HG03442 (cell line): Measurements from ENCODE around the gene FAM53A.

Experiments
- ATAC-seq: cut with Tn5 transposase; IDR thresholded peaks from one replicate; pipeline ENCODE4 v1.9.1; 2021; ENCODE audit warnings: mild to moderate bottlenecking, moderate library complexity; ENCODE audit not compliant: unreplicated experiment

FAM53A gene, protein sequence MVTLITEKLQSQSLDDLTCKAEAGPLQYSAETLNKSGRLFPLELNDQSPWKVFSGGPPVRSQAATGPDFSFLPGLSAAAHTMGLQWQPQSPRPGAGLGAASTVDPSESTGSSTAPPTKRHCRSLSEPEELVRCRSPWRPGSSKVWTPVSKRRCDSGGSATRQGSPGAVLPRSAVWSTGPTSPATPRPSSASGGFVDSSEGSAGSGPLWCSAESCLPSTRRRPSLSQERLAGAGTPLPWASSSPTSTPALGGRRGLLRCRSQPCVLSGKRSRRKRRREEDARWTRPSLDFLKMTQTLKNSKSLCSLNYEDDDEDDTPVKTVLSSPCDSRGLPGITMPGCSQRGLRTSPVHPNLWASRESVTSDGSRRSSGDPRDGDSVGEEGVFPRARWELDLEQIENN

DNA sequence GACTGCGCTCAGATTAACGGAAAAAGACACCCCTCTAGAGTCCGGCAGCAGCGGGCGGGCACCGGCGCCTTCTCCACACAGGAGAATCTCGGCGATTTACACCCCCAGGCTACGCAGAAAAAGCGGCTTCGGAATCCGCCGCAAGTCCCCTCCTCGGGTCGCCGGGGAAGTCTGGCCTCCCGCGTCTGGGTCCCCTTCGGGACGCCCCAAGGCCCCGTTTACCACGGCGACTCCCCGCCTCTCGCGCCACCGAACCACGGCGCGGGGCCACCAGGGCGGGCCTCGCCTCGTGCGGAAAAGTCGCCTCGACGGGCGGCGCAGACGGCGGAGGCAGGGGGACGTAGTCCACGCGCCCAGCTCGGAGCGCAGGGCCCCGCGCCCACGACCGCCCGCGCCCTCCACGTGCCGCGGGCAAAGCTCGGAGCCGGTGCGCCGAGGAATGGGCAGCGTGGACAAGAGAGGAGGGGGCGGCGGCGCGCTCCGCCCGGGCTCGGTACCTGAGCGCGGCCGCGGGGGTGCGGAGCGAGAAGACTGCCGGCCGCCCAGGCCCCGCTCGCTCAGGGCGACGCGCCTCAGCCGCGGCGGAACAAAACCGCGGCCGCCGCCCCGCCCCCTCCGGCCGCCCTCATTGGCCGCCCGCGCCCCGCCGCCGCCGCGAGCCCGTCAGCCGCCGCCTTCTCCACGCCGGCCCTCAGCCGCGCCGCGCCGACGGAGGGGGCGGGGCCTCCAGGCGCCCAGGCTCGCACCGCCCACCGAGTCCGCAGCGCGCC, at the start of gene FAM53A:
TSS of gene FAM53A (minus strand) at position 578 of the 770 bp plus-strand sequence. CDS start 15,572 bp downstream, outside the sequence.
- peak; percentile 87 for ATAC-seq

GRCh38 chr4:1732911-1733310, 48.8 kb upstream of the FAM53A start:
- no peak for ATAC-seq

- ATAC-seq: no peak
Measured at GRCh38 chr4:1731180-1731579, 47.1 kb upstream of the FAM53A start.

DNA sequence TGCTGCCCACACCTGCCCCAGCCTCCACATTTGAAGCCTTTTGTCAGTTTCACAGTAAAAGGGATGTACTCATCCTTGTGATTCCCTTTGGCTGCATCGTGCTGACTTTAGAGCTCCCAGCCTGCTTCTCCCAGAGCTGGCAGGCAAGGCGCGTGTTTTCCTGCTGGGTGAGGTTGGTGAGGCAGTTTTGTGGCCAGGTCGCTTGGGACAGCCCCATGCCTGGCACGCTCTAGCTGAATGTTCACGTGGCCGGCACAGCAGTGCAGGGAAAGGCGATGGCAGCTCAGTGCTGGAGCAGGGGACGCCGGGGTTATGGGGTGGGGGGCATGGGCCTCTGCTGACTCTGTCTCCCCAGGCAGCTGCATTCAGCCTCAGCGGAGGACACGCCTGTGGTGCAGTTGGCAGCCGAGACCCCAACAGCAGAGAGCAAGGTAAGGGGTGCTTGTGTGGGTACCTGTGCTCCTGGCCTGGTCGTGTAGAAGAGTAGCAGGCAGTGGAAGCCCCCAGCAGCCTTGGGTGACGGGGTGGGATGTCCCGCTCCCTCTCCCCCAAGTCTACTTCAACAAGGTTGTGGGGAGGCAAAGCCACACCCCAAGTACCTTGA, 46.5 kb upstream of the FAM53A start:
- ATAC-seq: no peak

- no peak for ATAC-seq
Measured at GRCh38 chr4:1728061-1728980, 44.2 kb upstream of the FAM53A start.

DNA sequence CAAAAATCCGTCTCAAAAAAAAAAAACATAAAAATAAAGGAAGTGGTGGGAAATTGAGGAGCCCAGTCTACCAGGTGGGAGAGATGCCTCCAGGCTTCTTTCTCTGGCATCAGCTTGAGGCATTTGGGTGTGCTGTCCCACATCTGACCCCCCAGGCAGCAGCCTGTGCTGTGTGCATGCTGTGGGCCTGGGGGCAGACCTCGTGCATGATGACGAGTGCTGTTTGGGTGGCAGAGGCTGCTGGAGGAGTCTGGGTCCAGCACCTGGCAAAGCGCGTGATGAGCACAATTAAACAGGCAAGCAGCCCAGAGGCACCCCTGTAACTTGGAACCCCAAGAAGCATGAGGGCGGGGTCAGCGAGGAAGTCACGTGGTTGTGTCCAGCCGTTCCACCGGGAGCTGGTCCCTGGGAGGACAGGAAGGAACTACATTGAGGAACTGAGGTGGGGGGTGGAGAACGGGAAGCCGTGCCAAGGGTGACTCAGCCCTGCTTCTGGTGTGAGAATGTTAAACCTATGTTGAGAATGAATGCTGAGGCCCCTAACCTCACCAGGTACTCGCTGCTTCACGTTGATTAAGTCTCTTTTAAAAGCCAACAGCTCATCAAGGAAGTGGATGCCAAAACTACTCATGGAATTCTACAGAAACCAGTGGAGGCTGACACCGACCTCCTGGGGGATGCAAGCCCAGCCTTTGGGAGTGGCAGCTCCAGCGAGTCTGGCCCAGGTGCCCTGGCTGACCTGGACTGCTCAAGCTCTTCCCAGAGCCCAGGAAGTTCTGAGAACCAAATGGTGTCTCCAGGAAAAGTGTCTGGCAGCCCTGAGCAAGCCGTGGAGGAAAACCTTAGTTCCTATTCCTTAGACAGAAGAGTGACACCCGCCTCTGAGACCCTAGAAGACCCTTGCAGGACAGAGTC, 43.3 kb upstream of the FAM53A start:
- no peak for ATAC-seq

DNA sequence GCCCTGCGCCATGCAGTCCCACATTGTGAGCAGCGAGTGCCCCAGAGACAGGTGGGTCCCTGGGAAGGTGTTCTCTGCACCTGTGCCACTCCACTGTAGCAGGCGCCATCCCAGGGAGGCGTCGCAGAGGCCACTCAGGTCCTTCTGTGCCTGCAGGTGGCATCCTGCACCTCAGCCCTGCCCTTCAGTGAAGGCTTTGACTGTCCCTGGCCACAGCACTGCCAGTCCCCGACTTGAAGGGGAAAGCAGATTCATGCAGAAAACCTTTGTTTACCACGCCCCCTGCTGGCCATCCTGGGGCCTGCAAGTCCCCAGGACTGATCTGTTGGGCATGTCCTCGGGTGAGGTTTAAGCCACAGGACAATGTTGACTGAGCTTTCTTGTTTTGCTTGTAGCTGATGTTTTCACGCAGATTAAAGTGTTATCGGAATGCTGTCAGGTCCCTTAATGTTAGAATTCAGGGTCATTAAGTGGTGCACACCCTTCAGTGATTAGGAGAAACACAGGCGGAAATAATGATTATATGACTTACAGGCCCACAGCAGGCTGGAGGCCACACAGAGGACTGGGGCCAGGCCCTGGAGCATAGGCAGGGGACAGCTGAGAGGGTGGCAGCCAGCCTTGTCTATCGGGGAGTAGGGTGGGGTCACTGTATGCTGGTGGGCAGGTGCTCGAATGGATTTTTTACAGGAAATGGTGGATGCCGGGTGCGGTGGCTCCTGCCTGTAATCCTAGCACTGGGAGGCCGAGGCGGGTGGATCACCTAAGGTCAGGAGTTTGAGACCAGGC, 42.2 kb upstream of the FAM53A start:
- ATAC-seq: no peak

DNA sequence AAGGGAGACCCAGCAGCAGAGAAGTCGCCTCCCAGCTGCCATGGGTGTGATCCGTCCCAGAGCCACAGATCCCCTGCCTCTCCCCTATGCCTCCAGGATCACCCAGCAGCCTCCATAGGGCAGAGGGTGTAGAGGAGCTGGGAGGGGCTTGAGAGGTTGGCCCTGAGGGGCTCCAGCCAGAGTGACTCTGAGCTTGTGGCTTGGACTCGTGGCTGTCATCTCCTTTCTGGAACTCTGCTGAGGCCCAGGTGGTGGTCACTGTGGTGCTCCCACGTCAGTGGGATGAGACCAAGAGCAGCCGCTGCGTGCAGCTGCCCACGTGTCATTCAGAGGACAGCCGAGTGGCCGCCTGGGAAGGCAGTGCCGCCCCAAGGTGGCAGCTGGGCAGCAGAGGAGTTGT, 41.4 kb upstream of the FAM53A start:
- ATAC-seq: no peak

DNA sequence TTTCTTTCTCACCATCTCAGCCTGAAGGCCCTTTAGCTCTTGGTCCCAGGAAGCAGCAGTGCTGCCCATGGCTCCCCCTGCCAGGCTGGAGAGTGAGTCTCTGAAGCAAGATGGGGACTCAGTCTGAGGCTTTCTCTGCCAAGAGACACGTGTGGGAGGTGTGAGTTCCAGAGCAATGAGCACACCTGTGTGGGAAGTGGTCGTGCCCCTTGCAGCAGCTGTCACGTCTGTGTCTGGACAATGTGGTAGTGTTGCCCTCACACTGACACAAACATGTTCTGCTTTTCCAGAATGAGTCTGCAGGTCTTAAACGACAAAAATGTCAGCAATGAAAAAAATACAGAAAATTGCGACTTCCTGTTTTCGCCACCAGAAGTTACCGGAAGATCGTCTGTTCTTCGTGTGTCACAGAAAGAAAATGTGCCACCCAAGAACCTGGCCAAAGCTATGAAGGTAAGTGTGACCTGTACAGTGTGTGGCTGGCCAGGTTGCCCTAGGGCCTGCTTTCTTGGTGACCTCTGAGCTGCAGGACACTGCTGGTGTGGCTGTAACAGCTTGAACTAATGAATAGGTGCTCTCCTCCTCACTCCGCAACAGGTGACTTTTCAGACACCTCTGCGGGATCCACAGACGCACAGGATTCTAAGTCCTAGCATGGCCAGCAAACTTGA, 39.2 kb upstream of the FAM53A start:
- ATAC-seq: no peak

DNA sequence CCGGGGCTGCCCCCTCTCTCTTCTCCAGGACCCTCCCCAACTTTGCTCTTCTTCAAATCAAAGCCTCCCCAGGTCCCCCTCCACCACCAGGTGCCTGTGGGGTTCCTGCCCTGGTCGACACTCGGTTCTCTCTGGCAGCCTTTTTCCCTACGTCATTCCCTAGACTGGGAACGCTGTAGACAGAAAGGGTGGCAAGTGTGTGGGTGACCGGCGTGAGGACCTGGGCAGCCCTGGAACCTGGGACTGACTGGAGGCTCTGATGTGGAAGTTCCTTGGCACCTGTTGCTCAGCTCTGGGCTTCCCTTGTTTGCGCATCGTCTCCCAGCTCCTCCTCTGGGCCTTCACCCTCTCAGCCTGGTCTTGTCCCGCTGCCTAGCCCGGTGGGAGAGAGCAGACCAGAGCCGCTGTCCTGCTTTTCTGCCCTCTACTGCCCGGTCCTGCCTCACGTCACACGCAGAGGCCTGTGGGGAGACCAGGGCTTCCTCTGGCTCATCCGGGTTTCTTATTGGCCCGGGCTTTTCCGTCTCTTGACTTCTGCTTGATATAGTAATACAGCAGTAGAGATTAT, 38.5 kb upstream of the FAM53A start:
- ATAC-seq: no peak

GRCh38 chr4:1721666-1722550, 37.8 kb upstream of the FAM53A start:
- no peak for ATAC-seq

- peak; percentile 71 for ATAC-seq
Measured at GRCh38 chr4:1721003-1721665, 37.0 kb upstream of the FAM53A start, which contains the start of the genes TACC3 and TMEM129. TSS of gene TACC3 (plus strand) at chr4:1721521. CDS start at chr4:1723422, 1,901 bp downstream. TSS of gene TMEM129 (minus strand) at chr4:1721323. CDS start at chr4:1720837, 486 bp downstream.

- peak; percentile 11 for ATAC-seq
Measured at GRCh38 chr4:1720163-1720983, 36.3 kb upstream of the FAM53A start.

DNA sequence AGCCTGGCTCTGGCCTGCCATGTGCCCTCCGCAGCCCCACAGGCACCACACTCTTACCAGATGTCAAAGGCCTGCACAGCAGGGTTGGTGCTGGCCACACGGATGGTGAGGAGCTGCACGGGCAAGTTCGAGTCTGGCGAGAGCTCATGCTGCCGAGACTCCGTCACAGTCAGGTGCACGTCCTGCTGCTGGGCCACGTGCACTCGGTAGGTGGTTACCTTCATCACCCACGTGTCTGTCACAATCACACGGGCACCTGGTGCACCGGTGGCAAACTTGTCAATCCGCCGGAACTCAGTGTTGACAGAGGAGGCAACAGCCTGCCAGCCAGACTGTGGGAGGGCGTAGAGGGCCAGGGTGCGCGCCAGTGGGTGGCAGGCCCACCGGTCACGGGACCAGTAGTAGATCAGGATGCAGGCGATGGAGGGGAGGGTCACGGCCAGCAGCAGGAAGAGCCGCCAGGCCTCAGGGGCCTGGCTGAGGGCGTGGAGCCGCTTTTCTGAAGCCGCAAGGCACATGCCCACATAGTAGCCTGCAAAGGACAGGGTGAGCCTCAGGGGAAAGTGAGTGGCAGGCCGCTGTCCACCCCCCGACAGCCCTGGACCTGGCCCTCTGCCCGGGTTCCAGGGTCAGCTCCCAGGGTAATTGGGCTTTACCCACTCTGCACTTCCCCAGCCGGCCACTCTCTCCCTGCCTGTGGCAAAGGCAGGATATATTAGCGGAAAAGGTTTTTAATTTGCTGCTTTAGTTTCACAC, 34.2 kb upstream of the FAM53A start:
- ATAC-seq: no peak
